RWPE2 (cell line): ENCODE results near the gene KATNAL2.
A peak's percentile ranks its signal among the peaks of the same experiment; 100 is the strongest.

Source experiments
- ATAC-seq: fragments of 200-7000 bp; cut with Tn5 transposase; 3 replicates; pipeline ENCODE4 v1.9.1; 2021; ENCODE audit warnings: low read depth
- DNase-seq: peaks from one replicate; pipeline ENCODE4 v3.0.0-alpha.2; 2020; ENCODE audit warnings: low spot score
- H3K27ac ChIP-seq: fragments of 450-650 bp; 2 replicates; pipeline ENCODE4 v1.5.1; 2017; ENCODE audit warnings: mild to moderate bottlenecking; ENCODE audit not compliant: poor library complexity, severe bottlenecking
- H3K27me3 ChIP-seq: fragments of 250-450 bp; sonication (Bioruptor Pico); 2 replicates; pipeline ENCODE4 v1.5.1; 2021; ENCODE audit warnings: mild to moderate bottlenecking, moderate library complexity; ENCODE audit not compliant: insufficient read depth, poor library complexity, severe bottlenecking
- H3K36me3 ChIP-seq: fragments of 250-450 bp; sonication (Bioruptor Pico); 2 replicates; pipeline ENCODE4 v1.5.1; 2020; ENCODE audit warnings: low read depth, mild to moderate bottlenecking, moderate library complexity
- H3K4me1 ChIP-seq: fragments of 250-450 bp; sonication (Bioruptor Pico); 2 replicates; pipeline ENCODE4 v1.5.1; 2021; ENCODE audit warnings: mild to moderate bottlenecking, moderate library complexity; ENCODE audit not compliant: insufficient read depth, poor library complexity, severe bottlenecking
- H3K4me3 ChIP-seq: fragments of 250-450 bp; sonication (Bioruptor Pico); 2 replicates; pipeline ENCODE4 v1.5.1; 2021; ENCODE audit warnings: mild to moderate bottlenecking, moderate library complexity; ENCODE audit not compliant: severe bottlenecking
- H3K9me3 ChIP-seq: fragments of 250-450 bp; sonication (Bioruptor Pico); 2 replicates; pipeline ENCODE4 v1.5.1; 2021; ENCODE audit warnings: mild to moderate bottlenecking, moderate library complexity; ENCODE audit not compliant: severe bottlenecking
- CTCF ChIP-seq: fragments of 450-650 bp; IDR thresholded peaks from one replicate; pipeline ENCODE4 v1.5.1; 2017; ENCODE audit warnings: mild to moderate bottlenecking, moderate library complexity; ENCODE audit not compliant: poor library complexity, severe bottlenecking

The KATNAL2 gene

DNA sequence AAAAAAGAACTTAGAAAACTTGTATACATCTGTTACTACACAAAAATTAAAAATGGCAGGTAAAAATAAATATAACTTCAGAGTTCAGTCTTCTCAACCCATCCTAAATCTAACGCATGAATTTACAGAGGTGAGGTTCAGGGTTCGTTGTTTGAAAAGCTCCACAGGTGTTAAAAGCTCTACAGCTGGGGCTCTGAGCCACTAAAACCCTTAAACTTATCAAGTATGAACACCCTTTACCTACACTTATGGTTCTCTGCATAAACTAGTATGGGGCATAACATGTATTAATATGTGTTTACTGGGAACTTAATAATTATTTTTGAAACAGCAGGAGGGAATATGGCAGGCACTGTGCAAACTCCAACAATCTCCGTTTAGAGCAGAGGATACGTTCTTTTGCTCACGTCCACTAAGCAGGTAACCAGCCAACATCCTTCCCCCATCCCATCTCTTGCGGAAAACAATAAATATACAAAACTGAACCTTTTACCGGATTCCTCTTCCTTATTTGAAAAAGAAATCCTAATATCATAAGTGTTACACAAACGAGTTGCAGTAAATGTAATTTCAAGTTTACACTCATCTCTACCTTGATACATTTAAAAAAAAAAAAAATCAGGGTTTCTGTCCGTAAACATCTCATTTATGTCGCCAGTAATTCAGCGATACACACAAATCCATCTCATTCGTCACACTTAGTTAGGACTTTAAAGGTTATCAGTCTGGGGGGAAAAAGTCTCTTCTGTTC is 1.4 kb upstream of the KATNAL2 start:
- DNase-seq: no peak
- Histone ChIP-seq H3K4me1 (peaks cover 16% of the 10 kb centered on the region), H3K9me3 (no peaks in the 10 kb centered on the region), H3K4me3 (peak overlapping the region; percentile 82), H3K27ac (peak overlapping the region; percentile 61), H3K27me3 (no peaks in the 10 kb centered on the region), H3K36me3 (0 out of 2 replicates have a peak, but pooled peaks cover 4% of the 10 kb centered on the region)
- 0 out of 3 replicates have a peak, but pooled peaks have one; percentile 42 for ATAC-seq
- TF ChIP-seq CTCF: no peak

GRCh38 chr18:46916551-46917107 is 773 bp upstream of the KATNAL2 start:
- ATAC-seq: peak; percentile 48
- Histone ChIP-seq H3K27me3 (no peaks in the 10 kb centered on the region), H3K4me3 (peak overlapping the region; percentile 82), H3K9me3 (no peaks in the 10 kb centered on the region), H3K27ac (peak overlapping the region; percentile 61), H3K4me1 (peaks cover 16% of the 10 kb centered on the region), H3K36me3 (0 out of 2 replicates have a peak, but pooled peaks cover 4% of the 10 kb centered on the region)
- DNase-seq: no peak
- TF ChIP-seq CTCF: no peak

DNA sequence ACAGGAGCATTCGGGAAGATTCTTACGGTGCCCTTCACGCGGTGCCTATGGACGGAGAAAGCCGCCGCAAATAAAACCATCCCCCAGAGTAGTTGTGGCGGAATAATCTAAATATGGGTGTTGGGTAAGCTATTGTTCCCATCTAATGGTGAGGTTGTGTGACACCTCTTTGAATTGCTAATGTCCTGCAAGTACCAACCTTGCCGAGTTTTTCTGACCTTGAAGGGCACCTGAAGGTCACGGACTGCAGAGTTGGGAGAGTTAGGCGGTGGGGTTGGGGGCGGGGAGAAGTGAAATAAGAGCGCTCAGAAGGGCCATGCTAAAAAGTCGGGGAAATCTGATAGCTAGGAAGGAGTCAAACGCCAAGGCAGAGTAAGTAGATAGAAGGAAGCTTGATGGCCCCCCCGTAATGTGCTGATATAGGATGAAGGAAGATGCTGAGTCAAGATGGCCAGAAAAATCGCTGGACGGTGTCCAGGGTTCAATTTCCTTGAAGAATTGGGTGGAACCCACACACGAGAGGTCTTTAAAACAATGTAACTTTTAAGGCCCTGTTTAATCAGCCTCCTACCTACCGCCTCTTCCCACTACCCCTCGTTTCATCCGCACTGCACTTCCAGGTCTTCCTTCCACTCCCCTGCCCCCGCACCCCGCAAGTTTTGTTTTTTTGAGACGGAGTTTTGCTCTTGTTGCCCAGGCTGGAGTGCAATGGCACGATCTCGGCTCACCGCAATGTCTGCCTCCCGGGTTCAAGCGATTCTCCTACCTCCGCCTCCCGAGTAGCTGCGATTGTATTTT is 600 bp downstream of the KATNAL2 start:
- Histone ChIP-seq H3K9me3 (no peaks in the 10 kb centered on the region), H3K27me3 (no peaks in the 10 kb centered on the region), H3K4me3 (peak overlapping the region; percentile 82), H3K36me3 (no peaks in the 10 kb centered on the region), H3K27ac (peak overlapping the region; percentile 61), H3K4me1 (peaks cover 16% of the 10 kb centered on the region)
- DNase-seq: no peak
- no peak; the same call in 1 of the 3 replicates for ATAC-seq
- no peak for TF ChIP-seq CTCF

DNA sequence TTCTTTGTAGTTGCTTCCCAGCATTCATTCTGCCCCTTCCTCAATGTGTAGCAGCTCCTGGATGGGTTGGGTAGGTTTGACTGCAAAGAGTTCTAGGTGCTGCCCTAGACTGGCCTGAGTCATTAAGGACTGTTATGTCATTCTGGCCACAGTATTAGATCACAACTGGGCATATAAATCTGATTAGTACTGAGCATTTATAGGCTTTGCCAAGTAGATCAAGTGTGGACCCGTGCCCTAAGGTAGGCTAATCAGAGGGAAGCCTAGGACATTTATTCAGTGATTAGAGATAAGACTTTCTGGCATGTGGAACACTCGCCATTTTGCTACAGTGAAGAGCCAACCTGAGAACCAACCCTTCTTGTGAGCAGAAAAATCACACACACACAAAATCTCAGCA is 2.7 kb downstream of the KATNAL2 start:
- no peak for TF ChIP-seq CTCF
- Histone ChIP-seq H3K27ac (no peak overlapping the region), H3K9me3 (no peaks in the 10 kb centered on the region), H3K27me3 (no peaks in the 10 kb centered on the region), H3K4me3 (no peak overlapping the region), H3K36me3 (no peaks in the 10 kb centered on the region), H3K4me1 (peaks cover 12% of the 10 kb centered on the region)
- DNase-seq: no peak
- no peak for ATAC-seq
